Tibial nerve (tissue), 4 donors: ENCODE results near the gene SIX5.

ENCODE experiments used
- EP300 ChIP-seq, 2 donors: sonication (generic); formaldehyde crosslinking; IDR thresholded peaks; one replicate each; pipeline ENCODE4 v1.6.1; 2017; ENCODE audit warnings: antibody characterized with exemption in 2 of 2, mild to moderate bottlenecking in 1 of 2
- POLR2A ChIP-seq, 2 donors: fragments of 450-650 bp; IDR thresholded peaks; one replicate each; pipeline ENCODE4 v1.6.1; 2017; ENCODE audit warnings: antibody characterized with exemption in 2 of 2, mild to moderate bottlenecking in 2 of 2, moderate library complexity in 2 of 2
- TF ChIP-seq, protein P1 (sequence below), 5 experiments: fragments of 200-600 bp in 3 of 5; fragments of 450-650 bp in 2 of 5; sonication (generic) in 3 of 5; IDR thresholded peaks; one replicate each; pipeline ENCODE4 v1.5.1; 2016 to 2019; ENCODE audit warnings: antibody characterized with exemption in 5 of 5, mild to moderate bottlenecking in 3 of 5, moderate library complexity in 2 of 5

DNA sequence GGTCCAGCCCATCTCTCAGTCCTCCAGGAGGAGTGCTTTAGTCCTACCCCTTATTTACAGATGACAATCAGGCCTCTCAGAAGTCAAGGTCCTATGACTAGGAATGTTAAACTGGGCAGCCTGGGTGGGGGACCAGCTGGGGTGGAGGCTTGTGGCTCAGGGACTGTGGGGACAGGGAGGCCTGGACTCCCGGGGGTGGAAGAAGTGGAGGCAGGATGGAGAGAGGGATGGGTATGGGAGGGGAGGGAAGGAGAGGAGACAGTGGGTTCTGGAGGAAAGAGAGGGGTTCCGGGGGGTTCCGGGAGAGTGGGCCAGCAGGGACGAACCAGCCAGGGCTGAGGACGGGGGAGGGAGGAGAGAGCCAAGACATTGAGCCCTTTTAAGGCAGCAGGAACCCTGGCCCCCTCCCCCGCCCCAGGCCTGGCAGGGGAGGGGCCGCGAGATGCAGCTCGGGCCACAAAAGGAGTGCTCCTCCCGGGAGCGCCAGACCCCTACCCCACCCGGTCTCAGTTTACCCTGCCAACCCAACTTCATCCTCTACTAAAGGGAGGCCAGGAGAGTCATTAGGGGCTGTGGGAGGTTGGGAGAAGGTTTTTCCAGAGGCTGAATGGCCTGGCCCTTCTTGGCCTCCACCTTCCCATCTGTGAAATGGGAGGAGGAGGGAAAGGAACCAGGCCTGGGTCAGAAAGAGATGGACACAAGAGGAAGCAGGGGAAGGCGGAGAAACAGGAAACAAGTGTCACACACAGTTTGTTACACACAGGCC lies 11.6 kb upstream of the SIX5 start:
- TF ChIP-seq POLR2A (IDR thresholded peaks at IDR 0.05), result no peak
- TF ChIP-seq, protein P1, sequence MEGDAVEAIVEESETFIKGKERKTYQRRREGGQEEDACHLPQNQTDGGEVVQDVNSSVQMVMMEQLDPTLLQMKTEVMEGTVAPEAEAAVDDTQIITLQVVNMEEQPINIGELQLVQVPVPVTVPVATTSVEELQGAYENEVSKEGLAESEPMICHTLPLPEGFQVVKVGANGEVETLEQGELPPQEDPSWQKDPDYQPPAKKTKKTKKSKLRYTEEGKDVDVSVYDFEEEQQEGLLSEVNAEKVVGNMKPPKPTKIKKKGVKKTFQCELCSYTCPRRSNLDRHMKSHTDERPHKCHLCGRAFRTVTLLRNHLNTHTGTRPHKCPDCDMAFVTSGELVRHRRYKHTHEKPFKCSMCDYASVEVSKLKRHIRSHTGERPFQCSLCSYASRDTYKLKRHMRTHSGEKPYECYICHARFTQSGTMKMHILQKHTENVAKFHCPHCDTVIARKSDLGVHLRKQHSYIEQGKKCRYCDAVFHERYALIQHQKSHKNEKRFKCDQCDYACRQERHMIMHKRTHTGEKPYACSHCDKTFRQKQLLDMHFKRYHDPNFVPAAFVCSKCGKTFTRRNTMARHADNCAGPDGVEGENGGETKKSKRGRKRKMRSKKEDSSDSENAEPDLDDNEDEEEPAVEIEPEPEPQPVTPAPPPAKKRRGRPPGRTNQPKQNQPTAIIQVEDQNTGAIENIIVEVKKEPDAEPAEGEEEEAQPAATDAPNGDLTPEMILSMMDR (IDR thresholded peaks at IDR 0.05), result no peak
- no peak for TF ChIP-seq EP300 (IDR thresholded peaks at IDR 0.05)
